Colon (tissue), 2 donors: ENCODE measurements around the gene SCAPER.
"Not testable (repeated sequence)": the region's sequence is repeated elsewhere in the genome, so short reads cannot be mapped to it uniquely, and the experiment has no call there.

ENCODE experiments used
- FAIRE-seq: peaks from 2 replicates; lab custom pipeline; 2012; peaks lifted over from hg19 to GRCh38; lab: Jason Lieb, UNC
- donor health status: control.
- donor health status: control.

SCAPER gene

GRCh38 chr15:76913737-76914136 is 8.6 kb upstream of the SCAPER start:
- no peak for FAIRE-seq

GRCh38 chr15:76912430-76912829 is 7.3 kb upstream of the SCAPER start:
- no peak for FAIRE-seq

- FAIRE-seq: no peak
Observed at GRCh38 chr15:76905855-76906254, 715 bp upstream of the SCAPER start.

GRCh38 chr15:76904461-76905012 is 603 bp downstream of the SCAPER start:
- FAIRE-seq: no peak

- no peak for FAIRE-seq
Observed at GRCh38 chr15:76903251-76903681, 1.9 kb downstream of the SCAPER start.

- FAIRE-seq: no peak
Observed at GRCh38 chr15:76901965-76902364, 3.2 kb downstream of the SCAPER start.

- not testable (repeated sequence) for FAIRE-seq
Observed at GRCh38 chr15:76899931-76900310, 5.2 kb downstream of the SCAPER start.

- not testable (repeated sequence) for FAIRE-seq
Observed at GRCh38 chr15:76899176-76899930, 5.8 kb downstream of the SCAPER start.

GRCh38 chr15:76898102-76898501 is 7.0 kb downstream of the SCAPER start:
- no peak for FAIRE-seq

GRCh38 chr15:76894174-76894573 is 11.0 kb downstream of the SCAPER start:
- no peak for FAIRE-seq

- not testable (repeated sequence) for FAIRE-seq
Observed at GRCh38 chr15:76892836-76893235, 12.3 kb downstream of the SCAPER start.

- not testable (repeated sequence) for FAIRE-seq
Observed at GRCh38 chr15:76887280-76888141, 17.6 kb downstream of the SCAPER start.

GRCh38 chr15:76885212-76885611 is 19.9 kb downstream of the SCAPER start:
- FAIRE-seq: no peak

- no peak for FAIRE-seq
Observed at GRCh38 chr15:76875911-76876310, 29.2 kb downstream of the SCAPER start.

GRCh38 chr15:76873066-76873465 is 32.1 kb downstream of the SCAPER start:
- FAIRE-seq: not testable (repeated sequence)

GRCh38 chr15:76871930-76872329 is 33.2 kb downstream of the SCAPER start:
- no peak for FAIRE-seq

- no peak for FAIRE-seq
Observed at GRCh38 chr15:76868740-76869139, 36.4 kb downstream of the SCAPER start.

- FAIRE-seq: no peak
Observed at GRCh38 chr15:76866716-76867321, 38.3 kb downstream of the SCAPER start.

- no peak for FAIRE-seq
Observed at GRCh38 chr15:76866008-76866407, 39.1 kb downstream of the SCAPER start.

- no peak for FAIRE-seq
Observed at GRCh38 chr15:76865548-76865991, 39.6 kb downstream of the SCAPER start.

GRCh38 chr15:76864586-76864985 is 40.6 kb downstream of the SCAPER start:
- FAIRE-seq: no peak

GRCh38 chr15:76863693-76864092 is 41.4 kb downstream of the SCAPER start:
- no peak for FAIRE-seq
